DMS79 (cell line): ENCODE measurements around the gene WDR11.

ENCODE experiments used
- DNase-seq: peaks from one replicate; lab custom pipeline; 2025; lab: John Stamatoyannopoulos, UW

The WDR11 gene

GRCh38 chr10:120944586-120945125 lies 93.5 kb downstream of the WDR11 start:
- DNase-seq: no peak

- DNase-seq: no peak
Measured at GRCh38 chr10:120945182-120945581, 94.0 kb downstream of the WDR11 start.

- DNase-seq: no peak
Measured at GRCh38 chr10:120945801-120946302, 94.7 kb downstream of the WDR11 start.

- no peak for DNase-seq
Measured at GRCh38 chr10:120946497-120946896, 95.3 kb downstream of the WDR11 start.

GRCh38 chr10:120948889-120949608 lies 97.9 kb downstream of the WDR11 start:
- DNase-seq: no peak

- no peak for DNase-seq
Measured at GRCh38 chr10:120949609-120950031, 98.5 kb downstream of the WDR11 start.

- no peak for DNase-seq
Measured at GRCh38 chr10:120950051-120950561, 98.9 kb downstream of the WDR11 start.

- DNase-seq: no peak
Measured at GRCh38 chr10:120951288-120951687, 100.1 kb downstream of the WDR11 start.

GRCh38 chr10:120953897-120954296 lies 102.7 kb downstream of the WDR11 start:
- DNase-seq: no peak
